K562 (cell line): ENCODE measurements around the gene EVA1A. TPM values are rescaled to one million over a fixed set of nuclear protein-coding genes. Genes with fewer than 3 reads are reported as not detected.

Source experiments
- ATAC-seq: fragments of 200-7000 bp; cut with Tn5 transposase; 3 replicates; pipeline ENCODE4 v1.9.1; 2020; ENCODE audit warnings: moderate library complexity
- BruUV-seq: library from RNA; stranded (reverse); fragments of 400-500 nt; replicated peaks from 2 replicates; lab custom pipeline; 2021; lab: Mats Ljungman, UMichigan
- CTCF ChIA-PET: fragments of 300-600 bp; formaldehyde crosslinking; extraction: SDS; loops from one replicate; lab custom pipeline; 2021; ENCODE audit warnings: low intra/inter-chr PET ratio; lab: Yijun Ruan, JAX
- POLR2A ChIA-PET: fragments of 300-600, 350-650 bp; sonication (Branson Sonifier 250); formaldehyde crosslinking; extraction: SDS; loops from one replicate; lab custom pipeline; 2021; ENCODE audit warnings: antibody characterized with exemption, inconsistent platforms; lab: Yijun Ruan, JAX
- DNase-seq, 4 experiments: peaks; one replicate each; pipeline versions ENCODE4 v3.0.0 to v3.0.0-alpha.2; 2011 to 2018; ENCODE audit warnings: low spot score in 3 of 4, mixed read lengths in 3 of 4; ENCODE audit errors: extremely low read depth in 1 of 4
- FAIRE-seq: peaks from 2 replicates; lab custom pipeline; 2011; peaks lifted over from hg19 to GRCh38; lab: Jason Lieb, UNC
- H2AFZ ChIP-seq: 2 replicates; pipeline ENCODE4 v1.6.0; 2011; ENCODE audit warnings: low read depth, low read length, control low read depth, inconsistent platforms
- H3K27ac ChIP-seq: fragments of 200-600 bp; 3 replicates; pipeline ENCODE4 v1.8.0; 2011; ENCODE audit warnings: low read depth, mild to moderate bottlenecking, control low read depth, inconsistent platforms, low read length, moderate library complexity, mixed read lengths; ENCODE audit errors: extremely low read depth
- H3K27me3 ChIP-seq, 2 experiments: fragments of 300-600 bp in 1 of 2; 2 replicates in 1 of 2; 3 replicates in 1 of 2; pipeline versions ENCODE4 v1.6.0 to v1.8.0; 2011; ENCODE audit warnings: inconsistent platforms in 2 of 2, low read length in 2 of 2, mild to moderate bottlenecking in 1 of 2, mixed read lengths in 1 of 2, moderate library complexity in 1 of 2; ENCODE audit not compliant: control insufficient read depth in 2 of 2, insufficient read depth in 2 of 2
- H3K36me3 ChIP-seq: fragments of 300-600 bp; 3 replicates; pipeline ENCODE4 v1.8.0; 2011; ENCODE audit warnings: mild to moderate bottlenecking, low read length, inconsistent platforms; ENCODE audit not compliant: control insufficient read depth, insufficient read depth
- H3K4me1 ChIP-seq, 2 experiments: fragments of 200-600 bp in 1 of 2; replicated peaks in 1 of 2; 2 replicates in 1 of 2; 3 replicates in 1 of 2; pipeline versions ENCODE4 v1.5.1 to v1.8.0; 2011; ENCODE audit warnings: inconsistent platforms in 2 of 2, low read length in 2 of 2, mild to moderate bottlenecking in 1 of 2, mixed read lengths in 1 of 2, moderate library complexity in 1 of 2; ENCODE audit not compliant: control insufficient read depth in 2 of 2, insufficient read depth in 2 of 2
- H3K4me2 ChIP-seq: 2 replicates; pipeline ENCODE4 v1.6.1; 2011; ENCODE audit warnings: low read length, control low read depth, inconsistent platforms, mixed read lengths; ENCODE audit not compliant: insufficient read depth
- H3K4me3 ChIP-seq: fragments of 200-600 bp; sonication (generic), shearing (Covaris generic); 2 replicates; pipeline ENCODE4 v1.5.1; 2016; ENCODE audit warnings: control low read depth, inconsistent platforms
- H3K79me2 ChIP-seq: fragments of 200-600 bp; 3 replicates; pipeline ENCODE4 v1.8.0; 2011; ENCODE audit warnings: low read length, inconsistent platforms; ENCODE audit not compliant: control insufficient read depth, insufficient read depth
- H3K9ac ChIP-seq, 2 experiments: 2 replicates each; pipeline versions ENCODE4 v1.6.0 to v1.6.1; 2011; ENCODE audit warnings: low read depth in 2 of 2, low read length in 2 of 2, control low read depth in 1 of 2, inconsistent platforms in 1 of 2, mild to moderate bottlenecking in 1 of 2, mixed read lengths in 1 of 2; ENCODE audit not compliant: insufficient read depth in 1 of 2
- H3K9me1 ChIP-seq: one replicate; pipeline ENCODE4 v1.6.0; 2011; ENCODE audit warnings: inconsistent platforms, mild to moderate bottlenecking, low read length, moderate library complexity; ENCODE audit not compliant: control insufficient read depth, insufficient read depth
- H3K9me3 ChIP-seq: replicated peaks from 2 replicates; pipeline ENCODE4 v1.5.1; 2011; ENCODE audit warnings: low read depth, low read length, inconsistent platforms; ENCODE audit not compliant: control insufficient read depth, insufficient read depth
- H4K20me1 ChIP-seq: replicated peaks from 2 replicates; pipeline ENCODE4 v1.6.1; 2011; ENCODE audit warnings: low read length, inconsistent platforms, mixed read lengths; ENCODE audit not compliant: control insufficient read depth, insufficient read depth
- BRD4 ChIP-seq: fragments of 200-600 bp; sonication (generic); IDR thresholded peaks from 2 replicates; pipeline ENCODE4 v1.6.1; 2017; ENCODE audit warnings: inconsistent platforms
- CBX2 ChIP-seq: fragments of 200-600 bp; sonication (generic); IDR thresholded peaks from one replicate; pipeline ENCODE4 v1.6.1; 2012; ENCODE audit warnings: mild to moderate bottlenecking, low read length, inconsistent platforms; ENCODE audit not compliant: insufficient read depth, poor library complexity, severe bottlenecking
- E2F4 ChIP-seq: sonication (generic); formaldehyde crosslinking; IDR thresholded peaks from 2 replicates; pipeline ENCODE4 v1.8.0; 2022; ENCODE audit warnings: mild to moderate bottlenecking, low read depth, missing genetic modification reagents
- MTA2 ChIP-seq: fragments of 450-650 bp; IDR thresholded peaks from 2 replicates; pipeline ENCODE4 v1.6.1; 2016; ENCODE audit warnings: low read depth
- NFRKB ChIP-seq: fragments of 450-650 bp; IDR thresholded peaks from 2 replicates; pipeline ENCODE4 v1.6.1; 2016; ENCODE audit warnings: low read depth
- RBM17 ChIP-seq: fragments of 200-400 bp; formaldehyde crosslinking; IDR thresholded peaks from 2 replicates; pipeline ENCODE4 v1.6.1; 2017; ENCODE audit warnings: low read depth, mild to moderate bottlenecking, low read length, borderline replicate concordance
- WGBS: fragments of 100-300 bp; shearing (Covaris generic); methylation state at CpG from one replicate; pipeline ENCODE4 v1.1.6; 2016; ENCODE audit warnings: low coverage, mixed read lengths; ENCODE audit not compliant: insufficient coverage; ENCODE audit errors: missing lambda C conversion rate; 5-methylcytosine and 5-hydroxymethylcytosine counted together
- in situ Hi-C: fragments of 300-500 bp; cut with MboI; formaldehyde crosslinking; loops from 4 replicates; pipeline ENCODE4 v1.15.0; 2018; ENCODE audit warnings: inconsistent platforms, mixed read lengths
- intact Hi-C: fragments of 100-400 bp; cut with micrococcal nuclease; formaldehyde crosslinking; loops from 2 replicates; pipeline ENCODE4 v1.14.2; 2022
- polyA plus RNA-seq, 8 experiments: library from polyadenylated mRNA; depleted of rRNA in 4 of 8; stranded (reverse) in 5 of 8; unstranded in 3 of 8; fragments of >200 nt; fragmentation: Nextera tagmentation in 2 of 8; fragmentation: Illumina TruSeq in 1 of 8; extraction: Ambion mirVana in 2 of 8; extraction: Trizol in 1 of 8; gene quantifications; 2 replicates each; pipeline versions ENCODE4 v1.2.1 to v1.2.3, GENCODE V29; 2011 to 2014; ENCODE audit warnings: inconsistent platforms in 1 of 8, missing spikeins in 1 of 8
- total RNA-seq, 7 experiments: library from RNA; depleted of rRNA in 6 of 7; stranded (reverse); fragments of >200 nt in 6 of 7; fragmentation: Illumina TruSeq in 2 of 7; extraction: Trizol in 2 of 7; gene quantifications; 2 replicates each; pipeline versions ENCODE4 v1.2.1 to v1.2.3, GENCODE V29; 2011 to 2021; ENCODE audit warnings: low replicate concordance in 1 of 7
- TF ChIP-seq, protein P1 (sequence below): fragments of 200-600 bp; sonication (generic); IDR thresholded peaks from one replicate; pipeline ENCODE4 v1.6.1; 2012; ENCODE audit warnings: mild to moderate bottlenecking, low read depth, low read length, inconsistent platforms

EVA1A gene
- total and polyA plus RNA-seq, 9 of the 15 experiments (the other 6 are each of a cell fraction or from before 2014, with no cell fraction given) = not detected

GRCh38 chr2:75533135-75533534 is 27.6 kb downstream of the EVA1A start (continued):
- no peak for TF ChIP-seq E2F4 (CRISPR knock-in tag)

DNA sequence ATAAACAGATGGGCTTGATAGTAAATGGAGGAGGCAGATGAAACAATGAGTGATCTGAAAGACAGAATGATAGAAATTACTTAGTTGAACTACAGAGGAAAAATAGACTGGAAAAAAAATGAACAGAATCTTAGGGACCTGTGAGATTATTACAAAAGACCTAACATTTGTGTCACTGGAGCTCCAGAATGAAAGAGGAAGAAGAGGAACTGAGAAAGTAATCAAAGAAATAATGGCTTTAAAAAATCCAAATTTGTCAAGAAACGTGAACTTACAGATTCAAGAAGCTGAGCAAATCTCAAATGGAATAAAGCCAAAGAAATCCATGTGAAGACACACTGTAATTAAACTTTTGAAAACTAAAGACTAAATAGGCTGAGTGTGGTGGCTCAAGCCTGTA is 28.3 kb downstream of the EVA1A start:
- H3K27ac ChIP-seq = no peak overlapping the region
- intact Hi-C loops = no loop called here
- H3K9ac ChIP-seq = no peak overlapping the region
- H3K9me1 ChIP-seq = no peaks in the 10 kb centered on the region
- no peak for TF ChIP-seq CBX2
- TF ChIP-seq NFRKB = no peak
- TF ChIP-seq, protein P1, sequence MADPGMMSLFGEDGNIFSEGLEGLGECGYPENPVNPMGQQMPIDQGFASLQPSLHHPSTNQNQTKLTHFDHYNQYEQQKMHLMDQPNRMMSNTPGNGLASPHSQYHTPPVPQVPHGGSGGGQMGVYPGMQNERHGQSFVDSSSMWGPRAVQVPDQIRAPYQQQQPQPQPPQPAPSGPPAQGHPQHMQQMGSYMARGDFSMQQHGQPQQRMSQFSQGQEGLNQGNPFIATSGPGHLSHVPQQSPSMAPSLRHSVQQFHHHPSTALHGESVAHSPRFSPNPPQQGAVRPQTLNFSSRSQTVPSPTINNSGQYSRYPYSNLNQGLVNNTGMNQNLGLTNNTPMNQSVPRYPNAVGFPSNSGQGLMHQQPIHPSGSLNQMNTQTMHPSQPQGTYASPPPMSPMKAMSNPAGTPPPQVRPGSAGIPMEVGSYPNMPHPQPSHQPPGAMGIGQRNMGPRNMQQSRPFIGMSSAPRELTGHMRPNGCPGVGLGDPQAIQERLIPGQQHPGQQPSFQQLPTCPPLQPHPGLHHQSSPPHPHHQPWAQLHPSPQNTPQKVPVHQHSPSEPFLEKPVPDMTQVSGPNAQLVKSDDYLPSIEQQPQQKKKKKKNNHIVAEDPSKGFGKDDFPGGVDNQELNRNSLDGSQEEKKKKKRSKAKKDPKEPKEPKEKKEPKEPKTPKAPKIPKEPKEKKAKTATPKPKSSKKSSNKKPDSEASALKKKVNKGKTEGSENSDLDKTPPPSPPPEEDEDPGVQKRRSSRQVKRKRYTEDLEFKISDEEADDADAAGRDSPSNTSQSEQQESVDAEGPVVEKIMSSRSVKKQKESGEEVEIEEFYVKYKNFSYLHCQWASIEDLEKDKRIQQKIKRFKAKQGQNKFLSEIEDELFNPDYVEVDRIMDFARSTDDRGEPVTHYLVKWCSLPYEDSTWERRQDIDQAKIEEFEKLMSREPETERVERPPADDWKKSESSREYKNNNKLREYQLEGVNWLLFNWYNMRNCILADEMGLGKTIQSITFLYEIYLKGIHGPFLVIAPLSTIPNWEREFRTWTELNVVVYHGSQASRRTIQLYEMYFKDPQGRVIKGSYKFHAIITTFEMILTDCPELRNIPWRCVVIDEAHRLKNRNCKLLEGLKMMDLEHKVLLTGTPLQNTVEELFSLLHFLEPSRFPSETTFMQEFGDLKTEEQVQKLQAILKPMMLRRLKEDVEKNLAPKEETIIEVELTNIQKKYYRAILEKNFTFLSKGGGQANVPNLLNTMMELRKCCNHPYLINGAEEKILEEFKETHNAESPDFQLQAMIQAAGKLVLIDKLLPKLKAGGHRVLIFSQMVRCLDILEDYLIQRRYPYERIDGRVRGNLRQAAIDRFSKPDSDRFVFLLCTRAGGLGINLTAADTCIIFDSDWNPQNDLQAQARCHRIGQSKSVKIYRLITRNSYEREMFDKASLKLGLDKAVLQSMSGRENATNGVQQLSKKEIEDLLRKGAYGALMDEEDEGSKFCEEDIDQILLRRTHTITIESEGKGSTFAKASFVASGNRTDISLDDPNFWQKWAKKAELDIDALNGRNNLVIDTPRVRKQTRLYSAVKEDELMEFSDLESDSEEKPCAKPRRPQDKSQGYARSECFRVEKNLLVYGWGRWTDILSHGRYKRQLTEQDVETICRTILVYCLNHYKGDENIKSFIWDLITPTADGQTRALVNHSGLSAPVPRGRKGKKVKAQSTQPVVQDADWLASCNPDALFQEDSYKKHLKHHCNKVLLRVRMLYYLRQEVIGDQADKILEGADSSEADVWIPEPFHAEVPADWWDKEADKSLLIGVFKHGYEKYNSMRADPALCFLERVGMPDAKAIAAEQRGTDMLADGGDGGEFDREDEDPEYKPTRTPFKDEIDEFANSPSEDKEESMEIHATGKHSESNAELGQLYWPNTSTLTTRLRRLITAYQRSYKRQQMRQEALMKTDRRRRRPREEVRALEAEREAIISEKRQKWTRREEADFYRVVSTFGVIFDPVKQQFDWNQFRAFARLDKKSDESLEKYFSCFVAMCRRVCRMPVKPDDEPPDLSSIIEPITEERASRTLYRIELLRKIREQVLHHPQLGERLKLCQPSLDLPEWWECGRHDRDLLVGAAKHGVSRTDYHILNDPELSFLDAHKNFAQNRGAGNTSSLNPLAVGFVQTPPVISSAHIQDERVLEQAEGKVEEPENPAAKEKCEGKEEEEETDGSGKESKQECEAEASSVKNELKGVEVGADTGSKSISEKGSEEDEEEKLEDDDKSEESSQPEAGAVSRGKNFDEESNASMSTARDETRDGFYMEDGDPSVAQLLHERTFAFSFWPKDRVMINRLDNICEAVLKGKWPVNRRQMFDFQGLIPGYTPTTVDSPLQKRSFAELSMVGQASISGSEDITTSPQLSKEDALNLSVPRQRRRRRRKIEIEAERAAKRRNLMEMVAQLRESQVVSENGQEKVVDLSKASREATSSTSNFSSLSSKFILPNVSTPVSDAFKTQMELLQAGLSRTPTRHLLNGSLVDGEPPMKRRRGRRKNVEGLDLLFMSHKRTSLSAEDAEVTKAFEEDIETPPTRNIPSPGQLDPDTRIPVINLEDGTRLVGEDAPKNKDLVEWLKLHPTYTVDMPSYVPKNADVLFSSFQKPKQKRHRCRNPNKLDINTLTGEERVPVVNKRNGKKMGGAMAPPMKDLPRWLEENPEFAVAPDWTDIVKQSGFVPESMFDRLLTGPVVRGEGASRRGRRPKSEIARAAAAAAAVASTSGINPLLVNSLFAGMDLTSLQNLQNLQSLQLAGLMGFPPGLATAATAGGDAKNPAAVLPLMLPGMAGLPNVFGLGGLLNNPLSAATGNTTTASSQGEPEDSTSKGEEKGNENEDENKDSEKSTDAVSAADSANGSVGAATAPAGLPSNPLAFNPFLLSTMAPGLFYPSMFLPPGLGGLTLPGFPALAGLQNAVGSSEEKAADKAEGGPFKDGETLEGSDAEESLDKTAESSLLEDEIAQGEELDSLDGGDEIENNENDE = no peak
- no peak for TF ChIP-seq RBM17
- TF ChIP-seq BRD4 = no peak
- TF ChIP-seq MTA2 = no peak
- no peaks in the 10 kb centered on the region for H3K4me1 ChIP-seq
- no peaks in the 10 kb centered on the region for H4K20me1 ChIP-seq
- H2AFZ ChIP-seq = no peak overlapping the region
- no peaks in the 10 kb centered on the region for H3K36me3 ChIP-seq
- H3K9me3 ChIP-seq = no peaks in the 10 kb centered on the region
- WGBS = 0% methylated on average over 1 of the region's 1 CpG
- no peak for FAIRE-seq
- BruUV-seq = no TSS peak
- no peak overlapping the region for H3K4me2 ChIP-seq
- no peak overlapping the region for H3K4me3 ChIP-seq
- in situ Hi-C loops = no loop called here
- ATAC-seq = no peak
- no peaks in the 10 kb centered on the region for H3K79me2 ChIP-seq
- ChIA-PET POLR2A (interaction anchor here (0.6 kb wide), 1 partner anchor 333 kb away, joined by 4 read pairs; no protein-coding TSS in a partner anchor), CTCF (no interaction called here)
- DNase-seq = no peak
- no peaks in the 10 kb centered on the region for H3K27me3 ChIP-seq
